Keratinocyte (primary cell): ENCODE results near the gene BCOR. TPM values are rescaled to one million over a fixed set of nuclear protein-coding genes. Genes with fewer than 3 reads are reported as not detected.
A peak's percentile ranks its signal among the peaks of the same experiment; 100 is the strongest.

Experiments used
- DNase-seq: peaks from one replicate; pipeline ENCODE4 v3.0.0-alpha.2; 2011; ENCODE audit warnings: low read depth, missing footprints, low spot score
- FAIRE-seq: peaks from 2 replicates; lab custom pipeline; 2011; peaks lifted over from hg19 to GRCh38; lab: Jason Lieb, UNC
- H2AFZ ChIP-seq: 2 replicates; pipeline ENCODE4 v1.6.0; 2012; ENCODE audit warnings: low read length, control low read depth, inconsistent platforms; ENCODE audit not compliant: control insufficient read depth
- H3K27ac ChIP-seq: 2 replicates; pipeline ENCODE4 v1.5.1; 2011; ENCODE audit warnings: low read length; ENCODE audit not compliant: control insufficient read depth, insufficient read depth
- H3K27me3 ChIP-seq: 3 replicates; pipeline ENCODE4 v1.6.0; 2011; ENCODE audit warnings: low read length; ENCODE audit not compliant: control insufficient read depth, insufficient read depth; ENCODE audit errors: extremely low read depth
- H3K36me3 ChIP-seq, 2 experiments: 2 replicates in 1 of 2; 3 replicates in 1 of 2; pipeline ENCODE4 v1.5.1; 2011; ENCODE audit warnings: low read length in 2 of 2, mild to moderate bottlenecking in 1 of 2; ENCODE audit not compliant: control insufficient read depth in 2 of 2, insufficient read depth in 2 of 2; ENCODE audit errors: extremely low read depth in 1 of 2
- H3K4me1 ChIP-seq: 3 replicates; pipeline ENCODE4 v1.5.1; 2011; ENCODE audit warnings: low read length; ENCODE audit not compliant: control insufficient read depth, insufficient read depth; ENCODE audit errors: extremely low read depth
- H3K4me2 ChIP-seq: 3 replicates; pipeline ENCODE4 v1.6.0; 2011; ENCODE audit warnings: low read depth, low read length; ENCODE audit not compliant: control insufficient read depth, insufficient read depth; ENCODE audit errors: extremely low read depth
- H3K4me3 ChIP-seq, 3 experiments: fragments of 200-600 bp in 1 of 3; sonication (generic) in 1 of 3; 2 replicates in 2 of 3; 3 replicates in 1 of 3; pipeline ENCODE4 v1.5.1; 2011 to 2016; ENCODE audit warnings: low read length in 3 of 3, mild to moderate bottlenecking in 3 of 3, control low read depth in 2 of 3, inconsistent platforms in 1 of 3, low read depth in 1 of 3, mixed read lengths in 1 of 3, mixed run types in 1 of 3, moderate library complexity in 1 of 3; ENCODE audit not compliant: control insufficient read depth in 2 of 3, insufficient read depth in 2 of 3; ENCODE audit errors: extremely low read depth in 1 of 3
- H3K79me2 ChIP-seq: 2 replicates; pipeline ENCODE4 v1.6.0; 2012; ENCODE audit warnings: low read length; ENCODE audit not compliant: control insufficient read depth, insufficient read depth
- H3K9ac ChIP-seq: 3 replicates; pipeline ENCODE4 v1.6.0; 2011; ENCODE audit warnings: low read length; ENCODE audit not compliant: control insufficient read depth, insufficient read depth; ENCODE audit errors: extremely low read depth
- H3K9me1 ChIP-seq: 3 replicates; pipeline ENCODE4 v1.6.0; 2011; ENCODE audit warnings: low read length; ENCODE audit not compliant: control insufficient read depth, insufficient read depth; ENCODE audit errors: extremely low read depth
- H3K9me3 ChIP-seq: 2 replicates; pipeline ENCODE4 v1.5.1; 2012; ENCODE audit warnings: low read depth, low read length; ENCODE audit not compliant: control insufficient read depth
- H4K20me1 ChIP-seq: 3 replicates; pipeline ENCODE4 v1.6.0; 2011; ENCODE audit warnings: low read length; ENCODE audit not compliant: control insufficient read depth, insufficient read depth; ENCODE audit errors: extremely low read depth
- EZH2 ChIP-seq: IDR thresholded peaks from one replicate; pipeline ENCODE4 v1.6.1; 2012; ENCODE audit warnings: inconsistent platforms, mild to moderate bottlenecking, low read length, moderate library complexity
- dilution Hi-C: fragments of 300-500 bp; cut with MboI; formaldehyde crosslinking; loops from one replicate; pipeline ENCODE4 v1.7.0; 2020; ENCODE audit warnings: low sequenced_read_pairs; ENCODE audit not compliant: extremely low pct_ligation_motif_present
- polyA plus RNA-seq, 5 experiments: library from polyadenylated mRNA; depleted of rRNA in 3 of 5; stranded (reverse) in 3 of 5; stranded (forward) in 1 of 5; unstranded in 1 of 5; fragments of >200 nt; gene quantifications; 1 replicate in 1 of 5; 2 replicates in 3 of 5; 3 replicates in 1 of 5; pipeline versions ENCODE4 v1.2.1 to v1.2.3, GENCODE V29; 2011 to 2012; ENCODE audit warnings: missing spikeins in 2 of 5, low read depth in 1 of 5, low replicate concordance in 1 of 5
- TF ChIP-seq, protein P1 (sequence below), 3 experiments: IDR thresholded peaks in 1 of 3; conservative IDR thresholded peaks in 1 of 3; optimal IDR thresholded peaks in 1 of 3; 2 replicates in 2 of 3; 3 replicates in 1 of 3; pipeline versions ENCODE3 to v1.5.1; 2011; ENCODE audit warnings: low read length in 3 of 3, mild to moderate bottlenecking in 3 of 3, moderate library complexity in 2 of 3, control low read depth in 1 of 3, inconsistent platforms in 1 of 3; ENCODE audit not compliant: insufficient read depth in 2 of 3; ENCODE audit errors: extremely low read depth in 1 of 3

Gene BCOR
- polyA plus RNA-seq, 1 donor (not counting 4 experiments of a cell fraction or from before 2014, with no cell fraction given) = 5.0 TPM

DNA sequence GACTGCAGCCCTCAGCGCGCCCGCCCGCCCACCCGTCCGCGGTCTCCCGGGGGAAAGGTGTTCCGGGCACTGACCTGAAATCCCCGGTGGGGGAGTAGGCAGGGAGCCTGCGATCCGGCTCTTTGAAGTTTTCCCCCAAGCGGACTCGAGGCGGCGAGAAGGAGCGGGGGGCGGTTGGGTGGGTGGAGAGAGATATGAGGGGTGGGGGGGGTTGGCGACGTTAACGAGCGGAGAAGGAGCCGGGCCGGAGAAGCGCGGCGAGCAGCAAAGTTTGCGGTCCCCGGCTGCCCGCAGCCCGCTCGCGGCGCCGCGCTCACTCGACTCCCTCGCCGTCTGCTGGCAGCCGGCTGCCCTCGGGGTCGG is 636 bp downstream of the BCOR start:
- no peak for FAIRE-seq
- no peak for DNase-seq
- no peaks in the 10 kb centered on the region for H3K36me3 ChIP-seq
- no peaks in the 10 kb centered on the region for H4K20me1 ChIP-seq
- no peaks in the 10 kb centered on the region for H3K9me3 ChIP-seq
- no peaks in the 10 kb centered on the region for H3K9me1 ChIP-seq
- TF ChIP-seq, protein P1, sequence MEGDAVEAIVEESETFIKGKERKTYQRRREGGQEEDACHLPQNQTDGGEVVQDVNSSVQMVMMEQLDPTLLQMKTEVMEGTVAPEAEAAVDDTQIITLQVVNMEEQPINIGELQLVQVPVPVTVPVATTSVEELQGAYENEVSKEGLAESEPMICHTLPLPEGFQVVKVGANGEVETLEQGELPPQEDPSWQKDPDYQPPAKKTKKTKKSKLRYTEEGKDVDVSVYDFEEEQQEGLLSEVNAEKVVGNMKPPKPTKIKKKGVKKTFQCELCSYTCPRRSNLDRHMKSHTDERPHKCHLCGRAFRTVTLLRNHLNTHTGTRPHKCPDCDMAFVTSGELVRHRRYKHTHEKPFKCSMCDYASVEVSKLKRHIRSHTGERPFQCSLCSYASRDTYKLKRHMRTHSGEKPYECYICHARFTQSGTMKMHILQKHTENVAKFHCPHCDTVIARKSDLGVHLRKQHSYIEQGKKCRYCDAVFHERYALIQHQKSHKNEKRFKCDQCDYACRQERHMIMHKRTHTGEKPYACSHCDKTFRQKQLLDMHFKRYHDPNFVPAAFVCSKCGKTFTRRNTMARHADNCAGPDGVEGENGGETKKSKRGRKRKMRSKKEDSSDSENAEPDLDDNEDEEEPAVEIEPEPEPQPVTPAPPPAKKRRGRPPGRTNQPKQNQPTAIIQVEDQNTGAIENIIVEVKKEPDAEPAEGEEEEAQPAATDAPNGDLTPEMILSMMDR (optimal IDR thresholded peaks at IDR 0.05 in 1 of 3, IDR thresholded peaks at IDR 0.05 in 1 of 3, conservative IDR thresholded peaks at IDR 0.05 in 1 of 3; ENCODE audit: extremely low read depth in 1 of 3, insufficient read depth in 2 of 3, low read length in 3 of 3) = no peak
- no peak for TF ChIP-seq EZH2
- no peak overlapping the region for H2AFZ ChIP-seq
- peaks cover 37% of the 10 kb centered on the region for H3K27me3 ChIP-seq
- peaks cover 12% of the 10 kb centered on the region for H3K4me1 ChIP-seq
- peaks cover 12% of the 10 kb centered on the region for H3K79me2 ChIP-seq
- no peak overlapping the region for H3K27ac ChIP-seq
- H3K4me3 ChIP-seq = peak overlapping the region; percentile 34 to 53 (median 40)
- H3K9ac ChIP-seq = peak overlapping the region; percentile 37
- H3K4me2 ChIP-seq = no peak overlapping the region
- dilution Hi-C loops = no loop called here

DNA sequence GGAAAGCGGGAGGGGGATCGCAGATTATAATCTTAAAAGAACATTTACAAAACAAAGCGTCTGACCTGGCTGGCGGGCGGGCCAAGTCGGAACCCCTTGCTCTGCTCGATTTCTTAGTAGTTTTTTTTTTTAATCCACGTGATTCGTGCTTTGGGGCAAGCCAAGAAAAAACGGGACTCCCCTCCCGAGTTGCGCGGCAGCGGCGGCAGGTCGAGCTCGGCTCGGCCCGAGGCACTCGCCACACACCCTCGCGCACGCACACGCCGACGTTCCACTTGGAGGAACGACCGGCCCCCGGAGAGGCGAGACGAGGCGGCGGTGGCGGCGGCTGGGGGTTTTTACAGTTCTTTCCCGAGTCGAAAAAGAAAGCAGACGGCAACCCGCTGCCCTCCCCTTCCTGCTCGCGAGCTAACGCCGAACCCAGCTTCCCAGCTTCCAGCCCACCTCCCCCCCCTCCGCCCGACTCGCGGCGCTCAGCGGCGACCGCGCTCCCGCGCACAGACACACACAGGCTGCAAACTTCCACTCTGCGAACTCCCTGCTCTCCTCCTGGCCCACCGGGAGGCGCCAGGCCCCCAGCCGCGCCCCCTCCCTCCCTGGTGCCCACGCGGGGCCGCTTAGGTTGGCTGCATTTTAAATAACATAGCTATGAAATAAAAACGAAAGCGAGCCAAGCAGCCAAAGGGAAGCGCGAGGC is 1.2 kb downstream of the BCOR start:
- Histone ChIP-seq H3K4me1 (peaks cover 12% of the 10 kb centered on the region), H4K20me1 (no peaks in the 10 kb centered on the region), H3K4me2 (peak overlapping the region; percentile 46), H3K4me3 (peak overlapping the region; percentile 51 to 65 (median 53)), H3K9me3 (no peaks in the 10 kb centered on the region), H3K27me3 (peaks cover 32% of the 10 kb centered on the region), H3K36me3 (no peaks in the 10 kb centered on the region), H3K9ac (peak overlapping the region; percentile 54), H2AFZ (no peak overlapping the region), H3K79me2 (peaks cover 12% of the 10 kb centered on the region), H3K27ac (peak overlapping the region; percentile 31), H3K9me1 (no peaks in the 10 kb centered on the region)
- FAIRE-seq = no peak
- TF ChIP-seq EZH2 = no peak
- TF ChIP-seq, protein P1 (optimal IDR thresholded peaks at IDR 0.05 in 1 of 3, IDR thresholded peaks at IDR 0.05 in 1 of 3, conservative IDR thresholded peaks at IDR 0.05 in 1 of 3; ENCODE audit: extremely low read depth in 1 of 3, insufficient read depth in 2 of 3, low read length in 3 of 3) = no peak
- DNase-seq = no peak
- dilution Hi-C loops = no loop called here
